Neural progenitor cell (in vitro differentiated cells): ENCODE measurements around the gene IRF1. TPM values are rescaled to one million over a fixed set of nuclear protein-coding genes. Genes with fewer than 3 reads are reported as not detected.

Experiments
- DNase-seq: peaks from one replicate; pipeline ENCODE4 v3.0.0-alpha.2; 2016; ENCODE audit warnings: low spot score
- H2AFZ ChIP-seq: fragments of 200-600 bp; sonication (generic); replicated peaks from 2 replicates; pipeline ENCODE4 v1.6.1; 2016; ENCODE audit warnings: antibody characterized with exemption
- H3F3A ChIP-seq: fragments of 200-600 bp; sonication (generic); 2 replicates; pipeline ENCODE4 v1.6.1; 2016; ENCODE audit warnings: antibody characterized with exemption, low read depth
- H3K27ac ChIP-seq: fragments of 200-600 bp; sonication (generic); 2 replicates; pipeline ENCODE4 v1.5.1; 2016; ENCODE audit warnings: mild to moderate bottlenecking
- H3K27me3 ChIP-seq: fragments of 200-600 bp; sonication (generic); 2 replicates; pipeline ENCODE4 v1.6.1; 2016; ENCODE audit warnings: mild to moderate bottlenecking, moderate library complexity
- H3K36me3 ChIP-seq: fragments of 200-600 bp; sonication (generic); 2 replicates; pipeline ENCODE4 v1.5.1; 2016
- H3K4me1 ChIP-seq: fragments of 200-600 bp; sonication (generic); 2 replicates; pipeline ENCODE4 v1.6.1; 2016; ENCODE audit warnings: mixed run types
- H3K4me2 ChIP-seq: fragments of 200-600 bp; sonication (generic); 2 replicates; pipeline ENCODE4 v1.6.1; 2016
- H3K4me3 ChIP-seq: fragments of 200-600 bp; sonication (generic); 2 replicates; pipeline ENCODE4 v1.5.1; 2016
- H3K79me2 ChIP-seq: fragments of 200-600 bp; sonication (generic); 2 replicates; pipeline ENCODE4 v1.6.1; 2016; ENCODE audit warnings: low read depth
- H3K9ac ChIP-seq: fragments of 200-600 bp; sonication (generic); 2 replicates; pipeline ENCODE4 v1.6.1; 2016
- H3K9me3 ChIP-seq: fragments of 200-600 bp; sonication (generic); 2 replicates; pipeline ENCODE4 v1.5.1; 2016; ENCODE audit warnings: low read depth
- H4K20me1 ChIP-seq: fragments of 200-600 bp; sonication (generic); 2 replicates; pipeline ENCODE4 v1.6.1; 2016; ENCODE audit warnings: low read depth
- H3K27ac Mint-ChIP-seq: 3 replicates; pipeline ENCODE4 v1.8.0; 2021; ENCODE audit warnings: mixed read lengths
- H3K27me3 Mint-ChIP-seq: 2 replicates; pipeline ENCODE4 v1.8.0; 2022; ENCODE audit warnings: low read depth, mild to moderate bottlenecking, inconsistent platforms, moderate library complexity, mixed read lengths; ENCODE audit not compliant: insufficient read depth
- H3K36me3 Mint-ChIP-seq: 3 replicates; pipeline ENCODE4 v1.8.0; 2021; ENCODE audit warnings: mixed read lengths
- H3K4me1 Mint-ChIP-seq: 3 replicates; pipeline ENCODE4 v1.8.0; 2021; ENCODE audit warnings: mixed read lengths
- H3K4me3 Mint-ChIP-seq: 3 replicates; pipeline ENCODE4 v1.8.0; 2021; ENCODE audit warnings: mild to moderate bottlenecking, moderate library complexity, mixed read lengths
- H3K9me3 Mint-ChIP-seq: 3 replicates; pipeline ENCODE4 v1.8.0; 2020; ENCODE audit warnings: mixed read lengths
- CTCF ChIP-seq: fragments of 200-600 bp; sonication (generic); IDR thresholded peaks from 2 replicates; pipeline ENCODE4 v1.5.1; 2017; ENCODE audit warnings: antibody characterized with exemption, mild to moderate bottlenecking
- EZH2 ChIP-seq: fragments of 200-600 bp; sonication (generic); IDR thresholded peaks from 2 replicates; pipeline ENCODE4 v1.6.1; 2017; ENCODE audit warnings: antibody characterized with exemption, mild to moderate bottlenecking, moderate library complexity
- EZH2phosphoT487 ChIP-seq: fragments of 200-600 bp; sonication (generic); IDR thresholded peaks from 2 replicates; pipeline ENCODE4 v1.6.1; 2017; ENCODE audit warnings: antibody characterized with exemption
- total RNA-seq: library from RNA; depleted of rRNA; stranded (reverse); fragments of >200 nt; gene quantifications from 2 replicates; pipeline ENCODE4 v1.2.3, GENCODE V29; 2015; ENCODE audit warnings: low replicate concordance

Gene IRF1
- total RNA-seq, 1 donor from 2014 or later = 7.1 TPM

- Mint-ChIP-seq H3K27me3 (peaks cover 4% of the 10 kb centered on the region), H3K27ac (no peak overlapping the region), H3K4me1 (peaks cover 2% of the 10 kb centered on the region), H3K36me3 (no peaks in the 10 kb centered on the region), H3K9me3 (no peaks in the 10 kb centered on the region), H3K4me3 (no peak overlapping the region)
- H3K9ac ChIP-seq = no peak overlapping the region
- TF ChIP-seq EZH2phosphoT487 = no peak
- no peak for TF ChIP-seq CTCF
- TF ChIP-seq EZH2 = no peak
- no peak overlapping the region for H3K4me2 ChIP-seq
- no peaks in the 10 kb centered on the region for H3K36me3 ChIP-seq
- no peak for DNase-seq
- peaks cover 25% of the 10 kb centered on the region for H3K27me3 ChIP-seq
- H3K79me2 ChIP-seq = no peaks in the 10 kb centered on the region
- H3K4me1 ChIP-seq = no peaks in the 10 kb centered on the region
- no peak overlapping the region for H2AFZ ChIP-seq
- H3K27ac ChIP-seq = no peak overlapping the region
- no peaks in the 10 kb centered on the region for H3K9me3 ChIP-seq
- H3K4me3 ChIP-seq = no peak overlapping the region
- H4K20me1 ChIP-seq = no peaks in the 10 kb centered on the region
- H3F3A ChIP-seq = no peaks in the 10 kb centered on the region
These were observed 40.4 kb upstream of the IRF1 start for GRCh38 chr5:132530946-132531345.

- no peak overlapping the region for H3K27ac Mint-ChIP-seq
- no peaks in the 10 kb centered on the region for H3K9me3 Mint-ChIP-seq
- Histone ChIP-seq H3K4me3 (no peak overlapping the region), H2AFZ (no peak overlapping the region), H3K79me2 (no peaks in the 10 kb centered on the region), H4K20me1 (no peaks in the 10 kb centered on the region), H3K27me3 (peaks cover 6% of the 10 kb centered on the region), H3F3A (no peaks in the 10 kb centered on the region), H3K9ac (no peak overlapping the region), H3K27ac (no peak overlapping the region), H3K9me3 (no peaks in the 10 kb centered on the region), H3K4me1 (no peaks in the 10 kb centered on the region), H3K4me2 (no peak overlapping the region), H3K36me3 (no peaks in the 10 kb centered on the region)
- no peak overlapping the region for H3K4me3 Mint-ChIP-seq
- TF ChIP-seq EZH2phosphoT487 = no peak
- TF ChIP-seq EZH2 = no peak
- TF ChIP-seq CTCF = no peak
- H3K4me1 Mint-ChIP-seq = peaks cover 2% of the 10 kb centered on the region
- no peaks in the 10 kb centered on the region for H3K36me3 Mint-ChIP-seq
- peaks cover 2% of the 10 kb centered on the region for H3K27me3 Mint-ChIP-seq
- no peak for DNase-seq
These were observed 38.5 kb upstream of the IRF1 start for GRCh38 chr5:132528866-132529634.

GRCh38 chr5:132528021-132528420 lies 37.4 kb upstream of the IRF1 start:
- H3K27me3 ChIP-seq = no peaks in the 10 kb centered on the region
- no peaks in the 10 kb centered on the region for H3K9me3 ChIP-seq
- no peaks in the 10 kb centered on the region for H3F3A ChIP-seq
- Mint-ChIP-seq H3K9me3 (no peaks in the 10 kb centered on the region), H3K4me3 (no peak overlapping the region), H3K36me3 (no peaks in the 10 kb centered on the region), H3K27me3 (peaks cover 2% of the 10 kb centered on the region), H3K4me1 (peaks cover 2% of the 10 kb centered on the region), H3K27ac (no peak overlapping the region)
- no peaks in the 10 kb centered on the region for H4K20me1 ChIP-seq
- TF ChIP-seq CTCF (no peak), EZH2phosphoT487 (no peak), EZH2 (no peak)
- no peaks in the 10 kb centered on the region for H3K4me1 ChIP-seq
- no peaks in the 10 kb centered on the region for H3K36me3 ChIP-seq
- DNase-seq = no peak
- H3K27ac ChIP-seq = no peak overlapping the region
- no peak overlapping the region for H3K9ac ChIP-seq
- H3K4me3 ChIP-seq = no peak overlapping the region
- no peak overlapping the region for H3K4me2 ChIP-seq
- no peaks in the 10 kb centered on the region for H3K79me2 ChIP-seq
- no peak overlapping the region for H2AFZ ChIP-seq
